ENCODE data around the gene OPRD1.

DNA sequence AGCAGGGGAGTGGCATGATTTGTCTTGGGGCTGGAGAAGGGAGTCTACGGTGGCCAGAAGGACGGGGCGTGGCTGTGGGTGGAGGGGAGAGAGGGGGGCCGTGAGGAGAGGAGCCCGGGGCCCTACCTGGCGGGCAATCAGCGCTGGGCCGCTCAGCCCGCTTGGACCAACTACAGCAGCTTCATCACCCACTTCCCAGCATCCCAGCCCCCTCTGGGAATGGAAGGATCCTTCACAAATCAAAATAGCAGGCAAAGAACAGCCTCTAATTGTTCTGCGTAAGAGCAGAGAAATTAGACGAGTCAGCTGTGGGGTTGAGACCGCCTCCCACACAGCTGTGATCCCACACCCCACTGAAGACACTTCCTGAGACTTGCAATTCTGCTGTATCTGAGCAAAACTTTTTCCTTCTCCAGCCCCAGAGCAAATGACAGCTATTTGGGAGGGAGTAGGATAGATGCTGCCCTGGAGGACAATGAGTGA, 43.5 kb downstream of the OPRD1 start:
- TF ChIP-seq, protein P1, sequence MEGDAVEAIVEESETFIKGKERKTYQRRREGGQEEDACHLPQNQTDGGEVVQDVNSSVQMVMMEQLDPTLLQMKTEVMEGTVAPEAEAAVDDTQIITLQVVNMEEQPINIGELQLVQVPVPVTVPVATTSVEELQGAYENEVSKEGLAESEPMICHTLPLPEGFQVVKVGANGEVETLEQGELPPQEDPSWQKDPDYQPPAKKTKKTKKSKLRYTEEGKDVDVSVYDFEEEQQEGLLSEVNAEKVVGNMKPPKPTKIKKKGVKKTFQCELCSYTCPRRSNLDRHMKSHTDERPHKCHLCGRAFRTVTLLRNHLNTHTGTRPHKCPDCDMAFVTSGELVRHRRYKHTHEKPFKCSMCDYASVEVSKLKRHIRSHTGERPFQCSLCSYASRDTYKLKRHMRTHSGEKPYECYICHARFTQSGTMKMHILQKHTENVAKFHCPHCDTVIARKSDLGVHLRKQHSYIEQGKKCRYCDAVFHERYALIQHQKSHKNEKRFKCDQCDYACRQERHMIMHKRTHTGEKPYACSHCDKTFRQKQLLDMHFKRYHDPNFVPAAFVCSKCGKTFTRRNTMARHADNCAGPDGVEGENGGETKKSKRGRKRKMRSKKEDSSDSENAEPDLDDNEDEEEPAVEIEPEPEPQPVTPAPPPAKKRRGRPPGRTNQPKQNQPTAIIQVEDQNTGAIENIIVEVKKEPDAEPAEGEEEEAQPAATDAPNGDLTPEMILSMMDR (IDR thresholded peaks at IDR 0.05), result no peak
- no peak for TF ChIP-seq POLR2A (IDR thresholded peaks at IDR 0.05)

Data from lower leg skin (tissue), 3 donors.